B cell (primary cell): ENCODE results near the gene GUCA2B. TPM values are rescaled to one million over a fixed set of nuclear protein-coding genes. Genes with fewer than 3 reads are reported as not detected.

Source experiments
- ATAC-seq: fragments of 200-7000 bp; cut with Tn5 transposase; one replicate; pipeline ENCODE4 v1.10.0; 2021; ENCODE audit warnings: low read depth, mild to moderate bottlenecking, moderate number of reproducible peaks, moderate library complexity
- CTCF ChIA-PET: fragments of 350-600 bp; sonication (Branson Sonifier 250); formaldehyde crosslinking; loops from one replicate; lab custom pipeline; 2021; ENCODE audit warnings: antibody characterized with exemption, inconsistent platforms; lab: Charles Lee
- POLR2A ChIA-PET: fragments of 350-600 bp; sonication (Branson Sonifier 250); formaldehyde crosslinking; loops from one replicate; lab custom pipeline; 2021; ENCODE audit warnings: antibody characterized with exemption; lab: Charles Lee
- DNase-seq: peaks from one replicate; pipeline ENCODE4 v3.0.0; 2013
- H2AFZ ChIP-seq: 2 replicates; pipeline ENCODE4 v1.6.1; 2012; ENCODE audit warnings: mild to moderate bottlenecking, low read depth, low read length; ENCODE audit not compliant: insufficient read depth, poor library complexity, severe bottlenecking
- H3K27ac ChIP-seq, 2 donors: 1 replicate in 1 of 2; 2 replicates in 1 of 2; pipeline ENCODE4 v1.5.1; 2012 to 2013; ENCODE audit warnings: low read length in 2 of 2, mild to moderate bottlenecking in 2 of 2, moderate library complexity in 1 of 2
- H3K27me3 ChIP-seq, 4 experiments: fragments of 200-600 bp in 1 of 4; sonication (generic) in 1 of 4; replicated peaks in 1 of 4; 1 replicate in 2 of 4; 2 replicates in 2 of 4; pipeline versions ENCODE4 v1.6.1 to v1.7.0; 2013 to 2016; ENCODE audit warnings: low read length in 3 of 4, mild to moderate bottlenecking in 2 of 4, mixed read lengths in 1 of 4, moderate library complexity in 1 of 4; ENCODE audit not compliant: insufficient read depth in 4 of 4, control insufficient read depth in 3 of 4; ENCODE audit errors: control extremely low read depth in 1 of 4
- H3K36me3 ChIP-seq, 2 experiments: replicated peaks in 1 of 2; 1 replicate in 1 of 2; 2 replicates in 1 of 2; pipeline versions ENCODE4 v1.6.1 to v1.7.1; 2013; ENCODE audit warnings: low read length in 1 of 2; ENCODE audit not compliant: insufficient read depth in 2 of 2, control insufficient read depth in 1 of 2; ENCODE audit errors: control extremely low read depth in 1 of 2, extremely low read depth in 1 of 2
- H3K4me1 ChIP-seq, 2 donors: fragments of 200-600 bp in 1 of 2; sonication (generic) in 1 of 2; 1 replicate in 1 of 2; 2 replicates in 1 of 2; pipeline versions ENCODE4 v1.5.1 to v1.6.1; 2013 to 2017; ENCODE audit warnings: low read length in 2 of 2; ENCODE audit not compliant: control insufficient read depth in 2 of 2, insufficient read depth in 2 of 2
- H3K4me2 ChIP-seq: replicated peaks from 2 replicates; pipeline ENCODE3; 2012; ENCODE audit warnings: mild to moderate bottlenecking, low read depth, low read length; ENCODE audit not compliant: poor library complexity, severe bottlenecking
- H3K4me3 ChIP-seq, 5 experiments: fragments of 200-600 bp in 1 of 5; sonication (generic) in 1 of 5; 1 replicate in 3 of 5; 2 replicates in 2 of 5; pipeline versions ENCODE4 v1.5.1 to v1.7.0; 2011 to 2016; ENCODE audit warnings: low read length in 4 of 5, mild to moderate bottlenecking in 4 of 5, low read depth in 2 of 5, control low read depth in 1 of 5, moderate library complexity in 1 of 5; ENCODE audit not compliant: insufficient read depth in 1 of 5; ENCODE audit errors: control extremely low read depth in 1 of 5, extremely low read depth in 1 of 5
- H3K79me2 ChIP-seq: fragments of 200-600 bp; sonication (generic); one replicate; pipeline ENCODE4 v1.6.0; 2016; ENCODE audit warnings: low read length; ENCODE audit not compliant: control insufficient read depth, insufficient read depth
- H3K9ac ChIP-seq: fragments of 200-600 bp; sonication (generic); 2 replicates; pipeline ENCODE4 v1.6.1; 2017; ENCODE audit warnings: mild to moderate bottlenecking, low read length, moderate library complexity
- H3K9me3 ChIP-seq, 3 donors: one replicate each; pipeline versions ENCODE4 v1.6.1 to v1.7.1; 2013; ENCODE audit warnings: low read length in 2 of 3; ENCODE audit not compliant: control insufficient read depth in 2 of 3, insufficient read depth in 1 of 3; ENCODE audit errors: control extremely low read depth in 1 of 3
- H4K20me1 ChIP-seq: 2 replicates; pipeline ENCODE4 v1.6.0; 2012; ENCODE audit warnings: mild to moderate bottlenecking, low read length; ENCODE audit not compliant: insufficient read depth, control insufficient read depth, poor library complexity, severe bottlenecking
- H3K27ac Mint-ChIP-seq: one replicate; pipeline ENCODE4 v1.8.0; 2021; ENCODE audit warnings: mixed read lengths
- H3K27me3 Mint-ChIP-seq: one replicate; pipeline ENCODE4 v1.8.0; 2021; ENCODE audit warnings: mixed read lengths
- H3K4me1 Mint-ChIP-seq: one replicate; pipeline ENCODE4 v1.8.0; 2021; ENCODE audit warnings: mixed read lengths
- H3K4me3 Mint-ChIP-seq: one replicate; pipeline ENCODE4 v1.8.0; 2021; ENCODE audit warnings: mixed read lengths
- H3K9me3 Mint-ChIP-seq: one replicate; pipeline ENCODE4 v1.8.0; 2022; ENCODE audit warnings: mixed read lengths; ENCODE audit not compliant: insufficient read depth
- CTCF ChIP-seq: fragments of 200-600 bp; IDR thresholded peaks from one replicate; pipeline ENCODE4 v1.8.0; 2022; ENCODE audit warnings: antibody characterized with exemption, mild to moderate bottlenecking
- EZH2 ChIP-seq: IDR thresholded peaks from 2 replicates; pipeline ENCODE4 v1.6.1; 2012; ENCODE audit warnings: borderline replicate concordance, low read depth, mild to moderate bottlenecking, moderate library complexity, low read length; ENCODE audit not compliant: insufficient read depth, poor library complexity, severe bottlenecking
- WGBS: methylation state at CpG from one replicate; pipeline ENCODE4 v1.1.5; 2013; ENCODE audit warnings: missing lambda C conversion rate; ENCODE audit not compliant: insufficient coverage; 5-methylcytosine and 5-hydroxymethylcytosine counted together
- intact Hi-C: fragments of 100-400 bp; cut with micrococcal nuclease; formaldehyde crosslinking; loops from one replicate; pipeline ENCODE4 v1.10.0; 2022
- polyA plus RNA-seq: library from polyadenylated mRNA; depleted of rRNA; stranded (reverse); fragments of >200 nt; gene quantifications from 2 replicates; pipeline ENCODE4 v1.2.3, GENCODE V29; 2012
- total RNA-seq, 2 donors: library from RNA; stranded (reverse); fragments of 120-200 nt in 1 of 2; gene quantifications; 1 replicate in 1 of 2; 2 replicates in 1 of 2; pipeline versions ENCODE4 v1.2.3 to v1.2.4, GENCODE V29; 2013 to 2022

The GUCA2B gene
- total and polyA plus RNA-seq, 2 donors (not counting 1 experiment from before 2014, with no cell fraction given): not detected

- WGBS: 83% methylated on average over 12 of the region's 12 CpGs
- H3K36me3 ChIP-seq: no peaks in the 10 kb centered on the region
- POLR2A ChIA-PET: no interaction called here
- intact Hi-C loops: no loop called here
- no peak for DNase-seq
- no peaks in the 10 kb centered on the region for H3K4me1 Mint-ChIP-seq
- H3K4me3 ChIP-seq: no peak overlapping the region
- H3K27me3 Mint-ChIP-seq: peaks cover 12% of the 10 kb centered on the region
- TF ChIP-seq CTCF (no peak), EZH2 (no peak)
- no peak overlapping the region for H3K4me2 ChIP-seq
- H3K4me3 Mint-ChIP-seq: no peak overlapping the region
- H3K27me3 ChIP-seq: peaks cover 0 to 7% (median 0%) of the 10 kb centered on the region in 4 experiments
- CTCF ChIA-PET: interaction anchor here (0.7 kb wide), 1 partner anchor 8 kb away, joined by 3 read pairs; no protein-coding TSS in a partner anchor
- H4K20me1 ChIP-seq: no peaks in the 10 kb centered on the region
- peaks cover 2% of the 10 kb centered on the region for H3K9me3 Mint-ChIP-seq
- no peak overlapping the region for H3K9ac ChIP-seq
- H3K79me2 ChIP-seq: no peaks in the 10 kb centered on the region
- no peak overlapping the region for H3K27ac Mint-ChIP-seq
- H2AFZ ChIP-seq: no peak overlapping the region
- H3K4me1 ChIP-seq: no peaks in the 10 kb centered on the region
- H3K9me3 ChIP-seq: peaks cover 0 to 5% (median 0%) of the 10 kb centered on the region in 3 donors
- no peak overlapping the region for H3K27ac ChIP-seq
- no peak for ATAC-seq
These were observed 12.5 kb downstream of the GUCA2B start for GRCh38 chr1:42165511-42166210.

GRCh38 chr1:42167611-42168390 lies 14.6 kb downstream of the GUCA2B start:
- TF ChIP-seq EZH2 (no peak), CTCF (no peak)
- peaks cover 3% of the 10 kb centered on the region for H3K27me3 Mint-ChIP-seq
- Histone ChIP-seq H3K9ac (no peak overlapping the region), H2AFZ (no peak overlapping the region), H3K4me2 (no peak overlapping the region), H3K27me3 (peaks cover 0 to 7% (median 0%) of the 10 kb centered on the region in 4 experiments), H3K27ac (no peak overlapping the region), H3K36me3 (no peaks in the 10 kb centered on the region), H3K9me3 (no peaks in the 10 kb centered on the region), H3K79me2 (no peaks in the 10 kb centered on the region), H3K4me1 (no peaks in the 10 kb centered on the region), H3K4me3 (no peak overlapping the region), H4K20me1 (no peaks in the 10 kb centered on the region)
- H3K27ac Mint-ChIP-seq: no peak overlapping the region
- no peaks in the 10 kb centered on the region for H3K9me3 Mint-ChIP-seq
- ChIA-PET POLR2A (no interaction called here), CTCF (no interaction called here)
- DNase-seq (no peak), ATAC-seq (no peak)
- WGBS: 93% methylated on average over 20 of the region's 21 CpGs
- H3K4me3 Mint-ChIP-seq: no peak overlapping the region
- no peaks in the 10 kb centered on the region for H3K4me1 Mint-ChIP-seq
- intact Hi-C loops: no loop called here
